Gastroesophageal sphincter (tissue), 3 donors: ENCODE measurements around the gene ZNF791.

Experiments used
- CTCF ChIP-seq, 4 experiments: fragments of 200-600 bp in 2 of 4; fragments of 450-650 bp in 2 of 4; sonication (generic) in 1 of 4; IDR thresholded peaks; one replicate each; pipeline ENCODE4 v1.5.1; 2017 to 2019; ENCODE audit warnings: antibody characterized with exemption in 4 of 4, mild to moderate bottlenecking in 2 of 4, moderate library complexity in 2 of 4
- POLR2A ChIP-seq, 2 donors: fragments of 450-650 bp; IDR thresholded peaks; one replicate each; pipeline ENCODE4 v1.6.1; 2017; ENCODE audit warnings: antibody characterized with exemption in 2 of 2, mild to moderate bottlenecking in 2 of 2, moderate library complexity in 1 of 2
- POLR2AphosphoS5 ChIP-seq: sonication (generic); formaldehyde crosslinking; IDR thresholded peaks from one replicate; pipeline ENCODE4 v1.6.1; 2017; ENCODE audit warnings: antibody characterized with exemption

GRCh38 chr19:12611361-12611699 is 610 bp downstream of the ZNF791 start:
- no peak for TF ChIP-seq CTCF (IDR thresholded peaks at IDR 0.05)
- TF ChIP-seq POLR2AphosphoS5, result peak; percentile 80
- TF ChIP-seq POLR2A (IDR thresholded peaks at IDR 0.05), result no peak
